SH-SY5Y (cell line): ENCODE data around the gene CLDND2.

Experiments used
- GATA2 ChIP-seq: IDR thresholded peaks from 2 replicates; pipeline ENCODE4 v1.6.1; 2011; ENCODE audit warnings: mild to moderate bottlenecking, low read depth, low read length
- GATA3 ChIP-seq: IDR thresholded peaks from 2 replicates; pipeline ENCODE4 v1.6.1; 2011; ENCODE audit warnings: low read depth, mild to moderate bottlenecking, low read length, moderate library complexity

Gene CLDND2

DNA sequence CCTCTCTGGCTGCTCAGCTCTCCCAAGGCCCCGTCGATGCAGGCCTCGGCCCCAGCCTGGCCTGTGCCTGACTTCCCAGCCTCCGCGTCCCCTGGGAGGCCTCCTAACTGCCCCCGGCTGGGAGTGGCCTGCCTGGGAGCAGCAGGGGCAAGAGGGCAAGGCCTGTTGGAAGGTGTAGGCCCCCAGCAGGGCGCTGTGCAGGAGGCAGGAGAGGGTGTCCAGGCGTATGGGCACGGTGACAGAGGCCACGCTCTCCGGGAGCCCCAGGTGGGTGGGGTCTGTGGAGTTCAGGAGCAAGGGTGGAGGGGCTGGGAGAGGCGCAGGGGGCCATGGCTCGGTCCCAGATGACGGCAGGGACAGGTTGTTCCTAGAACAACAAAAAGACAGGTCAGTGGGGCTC, 20.3 kb upstream of the CLDND2 start:
- no peak for TF ChIP-seq GATA2
- TF ChIP-seq GATA3, result no peak

DNA sequence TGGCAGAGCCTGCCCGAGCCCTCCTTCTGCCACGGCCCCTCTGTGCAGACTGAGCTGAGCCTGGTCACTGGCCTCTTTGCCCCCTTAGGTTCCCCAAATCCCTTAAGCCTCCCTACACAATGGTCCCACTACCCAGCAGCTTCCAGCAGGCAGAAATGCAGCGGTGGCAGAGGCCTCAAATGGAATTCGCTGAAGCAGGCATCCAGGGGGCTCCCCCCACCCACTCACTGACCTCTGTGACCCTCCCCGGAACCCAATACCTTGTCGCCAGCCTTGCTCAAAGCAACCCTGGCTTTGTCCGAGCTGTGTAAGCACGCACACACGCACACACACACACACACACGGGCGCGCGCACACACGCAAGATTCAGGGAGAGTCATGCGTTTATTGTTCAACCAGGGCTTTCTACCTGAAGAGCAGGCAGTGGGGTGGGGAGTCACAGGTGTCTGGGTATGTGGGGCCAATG, 19.2 kb upstream of the CLDND2 start, which contains the start of gene LIM2:
Gene LIM2, minus strand, starts transcription at position 51 of the 466 bp plus-strand sequence. CDS start 531 bp downstream, outside the sequence.
- TF ChIP-seq GATA2 (no peak), GATA3 (no peak)

GRCh38 chr19:51386882-51387520, 18.2 kb upstream of the CLDND2 start:
- no peak for TF ChIP-seq GATA2
- no peak for TF ChIP-seq GATA3

GRCh38 chr19:51382004-51382403, 13.2 kb upstream of the CLDND2 start:
- TF ChIP-seq GATA3, result no peak
- TF ChIP-seq GATA2, result no peak

GRCh38 chr19:51380379-51380778, 11.6 kb upstream of the CLDND2 start:
- TF ChIP-seq GATA2 (no peak), GATA3 (no peak)

DNA sequence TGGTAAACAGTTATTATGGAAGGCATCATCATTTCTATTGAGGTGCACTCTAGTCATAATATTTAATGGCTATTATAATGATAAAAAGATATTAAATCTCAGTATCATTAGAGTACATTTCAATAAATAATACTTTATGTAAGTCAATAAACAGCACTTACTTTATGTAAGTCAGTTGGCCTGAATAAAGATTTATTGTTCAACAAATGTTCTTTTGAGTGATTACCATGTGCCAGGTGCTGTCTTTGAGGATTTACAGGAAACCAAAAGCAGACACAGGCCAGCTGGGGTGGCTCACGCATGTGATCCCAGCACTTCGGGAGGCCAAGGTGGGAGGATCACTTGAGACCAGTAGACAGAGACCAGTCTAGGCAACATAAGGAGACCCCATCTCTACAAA, 8.6 kb upstream of the CLDND2 start:
- TF ChIP-seq GATA2 (no peak), GATA3 (no peak)

DNA sequence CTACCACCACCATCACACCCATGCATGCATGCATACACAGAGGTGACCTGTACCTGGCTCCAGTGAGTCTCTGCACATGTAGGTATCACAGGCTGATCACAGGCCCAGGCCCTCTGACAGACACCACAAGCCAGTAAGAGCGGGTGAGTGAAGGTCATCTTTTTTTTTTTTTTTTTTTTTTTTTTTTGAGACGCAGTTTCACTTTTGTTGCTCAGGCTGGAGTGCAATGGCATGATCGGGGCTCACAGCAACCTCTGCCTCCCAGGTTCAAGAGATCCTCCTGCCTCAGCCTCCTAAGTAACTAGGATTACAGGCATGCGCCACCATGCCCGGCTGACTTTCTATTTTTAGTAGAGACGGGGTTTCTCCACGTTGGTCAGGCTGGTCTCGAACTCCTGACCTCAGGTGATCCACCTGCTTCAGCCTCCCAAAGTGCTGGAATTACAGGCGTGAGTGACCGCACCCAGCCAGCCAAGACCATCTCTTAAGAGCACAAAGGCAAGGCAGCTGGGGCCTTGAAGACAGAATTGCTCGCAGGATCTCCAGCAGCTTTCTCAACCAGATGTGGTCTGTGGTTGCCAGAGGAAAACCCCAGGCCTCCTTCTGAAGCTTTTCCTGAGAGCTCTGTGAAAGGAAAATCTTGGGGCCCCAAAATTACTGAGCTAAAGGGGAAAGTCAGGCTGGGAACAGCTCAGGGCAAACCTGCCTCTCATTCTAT, 6.9 kb upstream of the CLDND2 start:
- TF ChIP-seq GATA2 (no peak), GATA3 (no peak)

GRCh38 chr19:51372649-51373504, 4.1 kb upstream of the CLDND2 start, which contains the start of gene NKG7:
Gene NKG7 (minus strand): TSS chr19:51372654. CDS start chr19:51372535, 119 bp downstream.
- TF ChIP-seq GATA3 (no peak), GATA2 (no peak)

DNA sequence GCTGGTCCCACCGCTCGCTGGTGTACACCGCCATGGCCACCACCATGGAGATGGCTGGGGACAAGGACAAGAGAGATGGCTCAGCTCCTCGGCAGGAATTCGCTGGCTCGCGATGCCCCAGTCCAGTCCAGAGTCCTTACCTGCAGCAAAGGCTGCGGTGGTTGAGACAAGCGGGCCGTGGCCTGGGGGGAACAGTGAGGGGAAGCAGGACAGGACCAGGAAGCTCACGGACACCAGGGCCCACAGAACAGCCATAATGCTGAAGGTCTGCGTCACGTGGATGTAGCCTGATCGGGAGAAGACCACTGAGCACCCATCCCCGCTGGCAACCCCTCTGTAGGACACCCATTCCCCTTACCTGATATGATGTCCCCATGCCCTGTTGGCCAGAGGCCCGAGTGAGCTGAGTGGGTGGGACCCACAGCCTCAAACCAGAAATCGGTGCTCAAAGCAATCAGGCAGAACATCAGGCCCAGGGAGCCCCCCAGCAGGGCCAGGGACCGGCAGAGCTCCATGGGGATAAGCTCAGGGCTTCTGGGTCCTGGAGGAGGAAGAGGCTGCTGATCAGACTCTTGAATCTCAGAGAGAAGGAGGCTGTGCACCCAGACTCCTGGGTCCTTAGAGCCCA, 3.3 kb upstream of the CLDND2 start:
- TF ChIP-seq GATA2, result no peak

DNA sequence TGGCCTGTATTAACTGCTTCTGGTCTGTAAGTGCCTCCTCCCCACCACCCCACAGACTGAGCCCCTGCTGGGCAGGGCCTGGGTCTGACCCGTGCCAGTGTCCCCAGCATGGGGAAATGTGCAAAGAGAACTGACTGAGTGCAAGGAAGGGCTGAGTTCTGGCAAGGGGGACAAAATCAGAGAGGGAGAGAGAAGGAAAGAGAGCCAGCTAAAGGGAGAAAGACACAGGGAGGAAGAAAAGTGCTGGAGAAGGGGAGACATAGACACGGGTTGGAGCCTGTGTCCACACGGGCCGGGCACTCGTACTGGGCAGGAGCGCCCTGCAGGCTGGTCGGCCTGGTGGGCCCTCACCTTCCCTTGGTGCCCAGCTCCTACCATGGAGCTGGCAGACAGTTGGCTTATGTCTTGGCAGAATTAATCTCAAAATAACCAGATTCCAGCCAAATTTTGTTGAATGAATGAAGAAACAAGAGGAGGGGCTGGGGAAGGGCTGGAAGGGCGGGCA, 2.4 kb upstream of the CLDND2 start:
- TF ChIP-seq GATA2, result no peak
- TF ChIP-seq GATA3, result no peak

GRCh38 chr19:51370230-51370629, 1.4 kb upstream of the CLDND2 start:
- TF ChIP-seq GATA3 (no peak), GATA2 (no peak)

DNA sequence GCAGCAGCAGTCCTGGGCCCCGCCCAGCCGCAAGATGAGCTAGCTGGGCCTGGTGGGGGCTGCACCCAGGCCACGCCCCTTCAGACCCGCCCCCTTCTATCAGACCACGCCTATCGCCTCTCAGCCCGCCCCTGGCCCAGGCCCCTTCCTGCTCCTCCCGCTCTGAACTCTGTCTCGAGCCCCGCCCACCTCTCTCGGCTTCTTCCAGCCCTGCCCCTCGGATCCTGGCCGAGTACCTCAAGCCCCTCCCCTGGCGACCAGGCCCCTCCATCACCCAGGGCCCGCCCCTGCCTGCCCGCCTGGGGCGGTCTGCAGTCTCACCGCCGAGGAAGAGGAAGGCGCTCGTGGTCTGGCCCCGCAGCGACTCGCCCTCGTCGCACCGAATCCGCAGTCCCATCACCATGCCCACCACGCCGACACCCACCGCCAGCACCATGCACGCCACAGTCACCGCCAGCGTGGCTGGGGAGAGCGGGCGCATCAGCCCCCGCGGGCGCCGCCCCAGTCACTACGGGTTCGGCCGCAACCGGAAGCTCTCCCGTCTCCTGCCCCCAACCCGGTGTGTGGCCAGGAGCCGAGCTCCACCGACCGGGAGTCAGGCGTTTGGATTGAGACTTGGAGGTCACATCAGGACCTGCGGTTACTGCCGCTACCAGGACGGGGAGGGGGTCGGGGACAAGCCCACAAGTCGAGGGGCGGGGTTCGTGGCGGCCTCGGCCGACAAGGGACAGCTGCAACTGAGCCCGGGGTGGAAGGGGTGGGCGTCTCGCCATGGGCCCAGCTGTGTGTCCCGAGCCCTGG, 1.0 kb downstream of the CLDND2 start:
- TF ChIP-seq GATA3 (no peak), GATA2 (no peak)

DNA sequence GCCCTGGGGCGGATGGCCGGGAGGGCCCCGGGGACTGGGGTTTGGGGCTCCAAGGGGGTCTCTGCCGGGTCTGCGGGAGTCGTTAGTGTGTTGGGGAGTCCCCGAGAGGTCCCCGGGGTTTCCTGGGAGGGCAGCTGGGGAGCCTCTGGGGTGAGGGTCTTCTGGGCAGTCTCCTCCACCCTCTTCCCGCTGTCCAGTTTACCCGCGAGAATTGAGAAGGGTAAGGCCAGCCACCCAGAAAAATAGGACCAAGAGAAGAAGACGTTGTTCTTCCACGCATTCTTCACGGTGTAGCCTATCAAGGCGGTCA, 1.6 kb downstream of the CLDND2 start:
- TF ChIP-seq GATA2 (no peak), GATA3 (no peak)
